Embryonic facial prominence (tissue), 1 donor: ENCODE results near the gene ZNF641.
A peak's percentile ranks its signal among the peaks of the same experiment; 100 is the strongest.

Source experiments
- DNase-seq: peaks from one replicate; pipeline ENCODE4 v3.0.0-alpha.2; 2016; ENCODE audit errors: extremely low spot score

Gene ZNF641

GRCh38 chr12:48350249-48351021 lies at the start of gene ZNF641:
ZNF641 (minus strand) TSS chr12:48350919; CDS start chr12:48348090, 2,829 bp downstream.
- peak; percentile 32 for DNase-seq

- DNase-seq, result no peak
Observed at GRCh38 chr12:48390026-48390425, 39.3 kb upstream of the ZNF641 start.

GRCh38 chr12:48389409-48389808 lies 38.7 kb upstream of the ZNF641 start:
- no peak for DNase-seq

GRCh38 chr12:48388938-48389337 lies 38.2 kb upstream of the ZNF641 start:
- no peak for DNase-seq

GRCh38 chr12:48388460-48388859 lies 37.7 kb upstream of the ZNF641 start:
- no peak for DNase-seq

- no peak for DNase-seq
Observed at GRCh38 chr12:48380596-48380995, 29.9 kb upstream of the ZNF641 start.

- DNase-seq, result no peak
Observed at GRCh38 chr12:48379794-48380193, 29.1 kb upstream of the ZNF641 start.

GRCh38 chr12:48377646-48378045 lies 26.9 kb upstream of the ZNF641 start:
- DNase-seq, result no peak

- DNase-seq, result no peak
Observed at GRCh38 chr12:48374164-48374563, 23.4 kb upstream of the ZNF641 start.

GRCh38 chr12:48366131-48366530 lies 15.4 kb upstream of the ZNF641 start:
- no peak for DNase-seq

- DNase-seq, result no peak
Observed at GRCh38 chr12:48361664-48362339, 11.1 kb upstream of the ZNF641 start.

- DNase-seq, result no peak
Observed at GRCh38 chr12:48358937-48359513, 8.3 kb upstream of the ZNF641 start.

- no peak for DNase-seq
Observed at GRCh38 chr12:48356041-48356768, 5.5 kb upstream of the ZNF641 start.

GRCh38 chr12:48352157-48352760 lies 1.5 kb upstream of the ZNF641 start:
- DNase-seq, result no peak

GRCh38 chr12:48351022-48351708 lies 446 bp upstream of the ZNF641 start:
- DNase-seq, result peak; percentile 6

- DNase-seq, result no peak
Observed at GRCh38 chr12:48349471-48349870, 1.2 kb downstream of the ZNF641 start.

- DNase-seq, result no peak
Observed at GRCh38 chr12:48342980-48343379, 7.7 kb downstream of the ZNF641 start.

GRCh38 chr12:48340943-48341342 lies 9.8 kb downstream of the ZNF641 start:
- no peak for DNase-seq

GRCh38 chr12:48339442-48340117 lies 11.1 kb downstream of the ZNF641 start:
- no peak for DNase-seq

GRCh38 chr12:48336564-48336963 lies 14.2 kb downstream of the ZNF641 start:
- no peak for DNase-seq

GRCh38 chr12:48336061-48336460 lies 14.7 kb downstream of the ZNF641 start:
- no peak for DNase-seq
